GM12872 (cell line): Measurements from ENCODE around the gene CD55.

Experiments
- TF ChIP-seq, protein P1 (sequence below): IDR thresholded peaks from 3 replicates; pipeline ENCODE4 v1.5.1; 2011; ENCODE audit warnings: low read depth, mild to moderate bottlenecking, low read length, moderate library complexity; ENCODE audit not compliant: insufficient read depth

The CD55 gene

DNA sequence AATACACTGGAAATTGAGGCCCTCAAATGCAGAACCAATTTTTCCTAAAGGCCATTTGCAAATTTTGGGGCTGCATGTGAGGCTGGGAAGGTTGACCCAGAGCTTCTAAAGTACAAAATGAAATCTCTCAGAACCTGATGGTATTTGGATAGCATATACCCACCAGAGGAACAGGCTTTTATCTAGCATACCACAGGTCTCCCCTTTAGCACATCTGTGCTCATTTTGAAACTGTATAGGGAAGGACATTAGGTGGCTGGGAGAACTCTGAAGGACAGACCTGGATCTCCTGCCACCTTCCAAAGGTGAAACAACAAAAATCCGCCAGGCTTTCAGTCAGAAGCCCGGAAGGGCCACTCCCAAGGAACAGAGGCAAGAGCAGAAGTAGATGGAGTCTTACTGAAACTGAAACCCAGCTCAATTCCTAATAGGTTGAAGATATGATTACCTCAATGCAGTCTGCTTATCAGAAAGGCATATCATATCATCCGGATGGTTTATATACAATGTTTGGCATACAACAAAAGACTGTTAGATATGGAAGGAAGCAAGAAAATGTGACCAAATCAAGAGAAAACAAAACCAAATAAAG, 11.6 kb downstream of the CD55 start:
- TF ChIP-seq, protein P1, sequence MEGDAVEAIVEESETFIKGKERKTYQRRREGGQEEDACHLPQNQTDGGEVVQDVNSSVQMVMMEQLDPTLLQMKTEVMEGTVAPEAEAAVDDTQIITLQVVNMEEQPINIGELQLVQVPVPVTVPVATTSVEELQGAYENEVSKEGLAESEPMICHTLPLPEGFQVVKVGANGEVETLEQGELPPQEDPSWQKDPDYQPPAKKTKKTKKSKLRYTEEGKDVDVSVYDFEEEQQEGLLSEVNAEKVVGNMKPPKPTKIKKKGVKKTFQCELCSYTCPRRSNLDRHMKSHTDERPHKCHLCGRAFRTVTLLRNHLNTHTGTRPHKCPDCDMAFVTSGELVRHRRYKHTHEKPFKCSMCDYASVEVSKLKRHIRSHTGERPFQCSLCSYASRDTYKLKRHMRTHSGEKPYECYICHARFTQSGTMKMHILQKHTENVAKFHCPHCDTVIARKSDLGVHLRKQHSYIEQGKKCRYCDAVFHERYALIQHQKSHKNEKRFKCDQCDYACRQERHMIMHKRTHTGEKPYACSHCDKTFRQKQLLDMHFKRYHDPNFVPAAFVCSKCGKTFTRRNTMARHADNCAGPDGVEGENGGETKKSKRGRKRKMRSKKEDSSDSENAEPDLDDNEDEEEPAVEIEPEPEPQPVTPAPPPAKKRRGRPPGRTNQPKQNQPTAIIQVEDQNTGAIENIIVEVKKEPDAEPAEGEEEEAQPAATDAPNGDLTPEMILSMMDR = no peak

GRCh38 chr1:207333620-207334019, 12.1 kb downstream of the CD55 start:
- TF ChIP-seq, protein P1 = no peak

DNA sequence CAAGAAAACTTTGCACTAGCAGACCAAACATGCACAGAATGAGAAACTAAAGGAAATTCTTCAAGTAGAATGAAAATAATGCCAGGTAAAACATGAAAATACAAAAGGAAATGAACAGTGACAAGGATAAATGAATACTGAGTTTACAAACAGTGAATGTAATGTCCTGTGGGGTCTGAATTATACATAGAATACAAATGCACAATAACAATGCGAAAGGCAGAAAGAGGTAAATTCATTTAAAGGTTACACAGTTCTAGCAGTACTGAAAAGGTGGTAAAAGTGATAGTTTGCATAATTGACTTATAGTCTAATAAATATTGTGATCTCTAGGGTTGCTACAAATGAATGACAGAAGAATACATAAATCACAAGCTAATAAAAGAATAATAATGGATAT, 12.9 kb downstream of the CD55 start:
- TF ChIP-seq, protein P1 = no peak

DNA sequence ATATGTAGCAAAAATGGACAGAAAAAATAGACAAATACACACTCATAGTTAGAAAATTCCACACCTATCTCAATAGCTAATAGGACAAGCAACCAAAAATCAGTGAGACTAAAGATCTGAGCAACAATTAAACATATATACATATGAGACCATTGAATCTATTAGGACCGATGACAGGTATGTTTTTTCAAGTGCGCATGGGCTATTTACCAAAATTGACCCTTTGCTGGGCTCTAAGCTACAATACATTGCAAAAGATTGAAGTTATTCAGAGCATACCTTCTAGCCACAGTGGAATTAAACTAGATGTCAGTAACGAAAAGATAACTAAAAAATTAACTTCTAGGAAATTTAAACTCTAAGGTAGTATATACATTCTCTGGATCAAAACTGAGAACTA, 13.7 kb downstream of the CD55 start:
- TF ChIP-seq, protein P1 = no peak

- TF ChIP-seq, protein P1 = peak; percentile 37; the same call in 2 of the 3 replicates
These were observed 14.4 kb downstream of the CD55 start for GRCh38 chr1:207335695-207336363.

- TF ChIP-seq, protein P1 = no peak
These were observed 15.3 kb downstream of the CD55 start for GRCh38 chr1:207336559-207337467.

- TF ChIP-seq, protein P1 = no peak
These were observed 20.9 kb downstream of the CD55 start for GRCh38 chr1:207342332-207342731.
